PC-3 (cell line): ENCODE measurements around the gene SNX2. TPM values are rescaled to one million over a fixed set of nuclear protein-coding genes. Genes with fewer than 3 reads are reported as not detected.

ENCODE experiments used
- ATAC-seq: fragments of 200-7000 bp; cut with Tn5 transposase; 2 replicates; pipeline ENCODE4 v1.9.1; 2020; ENCODE audit warnings: mild to moderate bottlenecking, moderate library complexity
- BruUV-seq: library from RNA; stranded (reverse); fragments of 400-500 nt; replicated peaks from 2 replicates; lab custom pipeline; 2021; lab: Mats Ljungman, UMichigan
- CTCF ChIA-PET: fragments of 300-600 bp; sonication (Branson Sonifier 250); formaldehyde crosslinking; loops from one replicate; lab custom pipeline; 2022; ENCODE audit warnings: antibody characterized with exemption; lab: Charles Lee
- POLR2A ChIA-PET: fragments of 300-600 bp; sonication (Branson Sonifier 250); formaldehyde crosslinking; loops from one replicate; lab custom pipeline; 2022; ENCODE audit warnings: antibody characterized with exemption; ENCODE audit not compliant: unreplicated experiment; lab: Charles Lee
- DNase-seq: peaks from one replicate; pipeline ENCODE4 v3.0.0-alpha.2; 2015
- H2AFZ ChIP-seq: fragments of 300-600 bp; sonication (generic); 2 replicates; pipeline ENCODE4 v1.6.0; 2016; ENCODE audit warnings: antibody characterized with exemption, low read length
- H3F3A ChIP-seq: fragments of 300-600 bp; sonication (generic); one replicate; pipeline ENCODE4 v1.6.0; 2017; ENCODE audit warnings: antibody characterized with exemption, low read length, control low read depth, mild to moderate bottlenecking; ENCODE audit not compliant: unreplicated experiment
- H3K27ac ChIP-seq: fragments of 300-600 bp; sonication (generic); 2 replicates; pipeline ENCODE4 v1.5.1; 2016; ENCODE audit warnings: mild to moderate bottlenecking, low read length
- H3K27me3 ChIP-seq: fragments of 300-600 bp; sonication (generic); 2 replicates; pipeline ENCODE4 v1.6.1; 2016; ENCODE audit warnings: low read length, mixed read lengths
- H3K36me3 ChIP-seq: fragments of 300-600 bp; sonication (generic); 2 replicates; pipeline ENCODE4 v1.6.1; 2016; ENCODE audit warnings: low read depth, mixed run types, low read length, mixed read lengths
- H3K4me1 ChIP-seq: fragments of 300-600 bp; sonication (generic); 2 replicates; pipeline ENCODE4 v1.5.1; 2016; ENCODE audit warnings: low read length; ENCODE audit not compliant: insufficient read depth
- H3K4me2 ChIP-seq: fragments of 300-600 bp; sonication (generic); 2 replicates; pipeline ENCODE4 v1.6.0; 2016; ENCODE audit warnings: low read length
- H3K4me3 ChIP-seq: fragments of 300-600 bp; sonication (generic); 2 replicates; pipeline ENCODE4 v1.5.1; 2016; ENCODE audit warnings: mild to moderate bottlenecking, low read length, mixed read lengths
- H3K79me2 ChIP-seq: fragments of 300-600 bp; sonication (generic); 2 replicates; pipeline ENCODE4 v1.6.1; 2017; ENCODE audit warnings: low read length, mixed read lengths
- H3K9ac ChIP-seq: fragments of 300-600 bp; sonication (generic); 2 replicates; pipeline ENCODE4 v1.6.0; 2016; ENCODE audit warnings: mild to moderate bottlenecking, low read length
- H3K9me2 ChIP-seq: fragments of 300-600 bp; sonication (generic); replicated peaks from 2 replicates; pipeline ENCODE4 v1.6.1; 2016; ENCODE audit warnings: mixed run types, low read length, mixed read lengths
- H3K9me3 ChIP-seq: fragments of 300-600 bp; sonication (generic); 2 replicates; pipeline ENCODE4 v1.6.1; 2016; ENCODE audit warnings: low read length, mixed read lengths
- H4K20me1 ChIP-seq: fragments of 300-600 bp; sonication (generic); 2 replicates; pipeline ENCODE4 v1.6.1; 2016; ENCODE audit warnings: low read length, mixed read lengths
- CTCF ChIP-seq: fragments of 300-600 bp; sonication (generic); conservative IDR thresholded peaks from 2 replicates; pipeline ENCODE4 v1.5.1; 2017; ENCODE audit warnings: antibody characterized with exemption, low read depth, mild to moderate bottlenecking, low read length
- EZH2 ChIP-seq: fragments of 300-600 bp; sonication (generic); IDR thresholded peaks from one replicate; pipeline ENCODE4 v1.6.1; 2017; ENCODE audit warnings: antibody characterized with exemption, mild to moderate bottlenecking, low read length; ENCODE audit not compliant: unreplicated experiment
- EZH2phosphoT487 ChIP-seq: fragments of 300-600 bp; sonication (generic); IDR thresholded peaks from 2 replicates; pipeline ENCODE4 v1.6.1; 2018; ENCODE audit warnings: mild to moderate bottlenecking, antibody characterized with exemption, low read length, borderline replicate concordance
- intact Hi-C: fragments of 100-400 bp; cut with micrococcal nuclease; formaldehyde crosslinking; loops from 2 replicates; pipeline ENCODE4 v1.9.0; 2023
- total RNA-seq: library from RNA; depleted of rRNA; stranded (reverse); fragments of >200 nt; gene quantifications from 2 replicates; pipeline ENCODE4 v1.2.3, GENCODE V29; 2014

SNX2 gene
- total RNA-seq, 1 experiment from 2014 or later = 33.7 TPM

GRCh38 chr5:122864842-122865241 lies 90.0 kb downstream of the SNX2 start:
- no peak overlapping the region for H3K4me2 ChIP-seq
- H3K9me3 ChIP-seq = no peaks in the 10 kb centered on the region
- intact Hi-C loops = no loop called here
- ATAC-seq = no peak
- H3K4me3 ChIP-seq = no peak overlapping the region
- no peak overlapping the region for H2AFZ ChIP-seq
- no peaks in the 10 kb centered on the region for H3F3A ChIP-seq
- no peak for DNase-seq
- H3K27ac ChIP-seq = no peak overlapping the region
- BruUV-seq = no TSS peak
- H4K20me1 ChIP-seq = no peaks in the 10 kb centered on the region
- H3K79me2 ChIP-seq = no peaks in the 10 kb centered on the region
- H3K4me1 ChIP-seq = no peaks in the 10 kb centered on the region
- no peaks in the 10 kb centered on the region for H3K27me3 ChIP-seq
- H3K36me3 ChIP-seq = no peaks in the 10 kb centered on the region
- H3K9me2 ChIP-seq = no peaks in the 10 kb centered on the region
- no peak overlapping the region for H3K9ac ChIP-seq
- CTCF ChIA-PET = no interaction called here
- POLR2A ChIA-PET = no interaction called here
- no peak for TF ChIP-seq EZH2
- no peak for TF ChIP-seq CTCF
- no peak for TF ChIP-seq EZH2phosphoT487

GRCh38 chr5:122870219-122870856 lies 95.5 kb downstream of the SNX2 start:
- no peak for ATAC-seq

More at GRCh38 chr5:122870219-122870856, 95.5 kb downstream of the SNX2 start:
- no peaks in the 10 kb centered on the region for H3K36me3 ChIP-seq
- H3K4me1 ChIP-seq = no peaks in the 10 kb centered on the region
- H3K4me3 ChIP-seq = no peak overlapping the region
- no peaks in the 10 kb centered on the region for H3K9me2 ChIP-seq
- no peak overlapping the region for H3K9ac ChIP-seq
- no peak for TF ChIP-seq CTCF
- TF ChIP-seq EZH2 = no peak
- POLR2A ChIA-PET = no interaction called here
- no peaks in the 10 kb centered on the region for H3K79me2 ChIP-seq
- H3K9me3 ChIP-seq = no peaks in the 10 kb centered on the region
- no peak overlapping the region for H2AFZ ChIP-seq
- H3K27me3 ChIP-seq = no peaks in the 10 kb centered on the region
- no peaks in the 10 kb centered on the region for H3F3A ChIP-seq
- CTCF ChIA-PET = no interaction called here
- no peaks in the 10 kb centered on the region for H4K20me1 ChIP-seq
- no peak overlapping the region for H3K27ac ChIP-seq
- BruUV-seq = no TSS peak
- intact Hi-C loops = no loop called here
- DNase-seq = no peak
- no peak overlapping the region for H3K4me2 ChIP-seq
